SK-N-MC (cell line): ENCODE data around the gene ADGRA1.

ENCODE experiments used
- DNase-seq: peaks from one replicate; pipeline ENCODE4 v3.0.0-alpha.2; 2011; ENCODE audit warnings: low read depth, low spot score
- H3K27ac ChIP-seq: fragments of 200-600 bp; sonication (generic); 2 replicates; pipeline ENCODE4 v1.5.1; 2016; ENCODE audit warnings: mixed run types
- H3K36me3 ChIP-seq: fragments of 200-600 bp; sonication (generic); 2 replicates; pipeline ENCODE4 v1.6.1; 2017; ENCODE audit warnings: antibody characterized with exemption, low read length, mixed read lengths; ENCODE audit not compliant: insufficient read depth
- H3K4me3 ChIP-seq: fragments of 200-600 bp; sonication (generic); 2 replicates; pipeline ENCODE4 v1.5.1; 2016
- H3K9ac ChIP-seq: fragments of 200-600 bp; sonication (generic); 2 replicates; pipeline ENCODE4 v1.8.0; 2017; ENCODE audit warnings: mixed run types, mixed read lengths; ENCODE audit not compliant: insufficient read length
- H3K9me3 ChIP-seq: fragments of 200-600 bp; sonication (generic); 2 replicates; pipeline ENCODE4 v1.6.1; 2017; ENCODE audit warnings: low read depth, mild to moderate bottlenecking, antibody characterized with exemption, low read length, moderate library complexity, mixed read lengths
- EZH2 ChIP-seq: fragments of 200-600 bp; sonication (generic); IDR thresholded peaks from one replicate; pipeline ENCODE4 v1.6.1; 2017; ENCODE audit warnings: antibody characterized with exemption
- FOXP2 ChIP-seq: optimal IDR thresholded peaks from 2 replicates; pipeline ENCODE3; 2011; ENCODE audit warnings: mild to moderate bottlenecking, moderate library complexity; ENCODE audit not compliant: insufficient read depth; ENCODE audit errors: extremely low read length, control extremely low read depth
- POLR2AphosphoS5 ChIP-seq: IDR thresholded peaks from 2 replicates; pipeline ENCODE4 v1.6.1; 2012; ENCODE audit warnings: mild to moderate bottlenecking, low read depth, low read length, borderline replicate concordance

ADGRA1 gene

GRCh38 chr10:133128126-133129070 lies 40.7 kb downstream of the ADGRA1 start:
- H3K9ac ChIP-seq, result no peak overlapping the region
- no peak overlapping the region for H3K4me3 ChIP-seq
- no peaks in the 10 kb centered on the region for H3K36me3 ChIP-seq
- H3K27ac ChIP-seq, result no peak overlapping the region
- no peaks in the 10 kb centered on the region for H3K9me3 ChIP-seq
- no peak for TF ChIP-seq POLR2AphosphoS5
- no peak for TF ChIP-seq EZH2
- no peak for TF ChIP-seq FOXP2
- DNase-seq, result no peak

DNA sequence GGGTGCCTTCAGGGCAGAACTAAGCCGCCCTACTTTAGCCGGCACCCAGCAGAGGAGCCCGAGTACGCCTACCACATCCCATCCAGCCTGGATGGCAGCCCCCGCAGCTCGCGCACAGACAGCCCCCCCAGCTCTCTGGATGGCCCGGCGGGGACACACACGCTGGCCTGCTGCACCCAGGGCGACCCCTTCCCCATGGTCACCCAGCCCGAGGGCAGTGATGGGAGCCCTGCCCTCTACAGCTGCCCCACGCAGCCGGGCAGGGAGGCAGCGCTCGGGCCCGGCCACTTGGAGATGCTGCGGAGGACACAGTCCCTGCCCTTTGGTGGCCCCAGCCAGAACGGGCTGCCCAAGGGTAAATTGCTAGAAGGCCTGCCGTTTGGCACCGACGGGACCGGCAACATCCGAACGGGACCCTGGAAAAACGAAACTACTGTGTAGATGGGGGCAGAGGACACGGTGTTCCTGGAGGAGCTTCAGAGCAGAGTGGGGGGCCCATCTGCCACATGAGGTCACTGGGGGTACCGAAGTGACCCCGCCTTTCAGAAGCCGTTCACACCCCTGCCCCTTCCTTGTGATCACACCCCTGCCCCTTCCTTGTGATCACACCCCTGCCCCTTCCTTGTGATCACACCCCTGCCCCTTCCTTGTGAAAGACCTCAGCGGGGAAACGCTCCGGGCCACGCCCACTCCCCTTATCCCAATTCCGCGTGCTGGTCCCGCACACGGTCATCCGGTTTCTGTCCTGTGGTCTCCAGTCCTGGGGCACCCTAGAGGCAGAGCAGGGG lies 41.5 kb downstream of the ADGRA1 start:
- H3K4me3 ChIP-seq, result no peak overlapping the region
- DNase-seq, result no peak
- H3K36me3 ChIP-seq, result no peaks in the 10 kb centered on the region
- no peak overlapping the region for H3K27ac ChIP-seq
- H3K9me3 ChIP-seq, result no peaks in the 10 kb centered on the region
- no peak overlapping the region for H3K9ac ChIP-seq
- TF ChIP-seq EZH2, result no peak
- TF ChIP-seq POLR2AphosphoS5, result no peak
- TF ChIP-seq FOXP2, result no peak

- no peak for DNase-seq
- Histone ChIP-seq H3K9ac (no peak overlapping the region), H3K36me3 (no peaks in the 10 kb centered on the region), H3K9me3 (no peaks in the 10 kb centered on the region), H3K4me3 (no peak overlapping the region), H3K27ac (no peak overlapping the region)
- TF ChIP-seq EZH2 (no peak), FOXP2 (no peak)
Observed at GRCh38 chr10:133129859-133130495, 42.3 kb downstream of the ADGRA1 start.

DNA sequence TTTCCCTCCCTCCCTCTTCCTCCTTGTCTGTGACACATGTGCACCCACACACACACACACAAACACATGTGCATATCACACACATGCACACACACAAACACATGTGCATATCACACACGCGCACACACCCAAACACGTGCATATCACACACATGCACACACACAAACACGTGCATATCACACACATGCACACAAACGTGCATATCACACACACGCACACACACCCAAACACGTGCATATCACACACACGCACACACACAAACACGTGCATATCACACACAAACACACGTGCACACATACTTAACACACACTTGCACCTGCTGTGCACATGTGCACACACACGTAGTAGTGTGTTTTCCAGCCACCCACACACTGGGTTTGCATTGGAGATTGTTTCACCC lies 42.9 kb downstream of the ADGRA1 start:
- H3K36me3 ChIP-seq, result no peaks in the 10 kb centered on the region
- no peak for DNase-seq
- no peak overlapping the region for H3K4me3 ChIP-seq
- no peak for TF ChIP-seq POLR2AphosphoS5
- TF ChIP-seq EZH2, result no peak
- no peak for TF ChIP-seq FOXP2
- no peak overlapping the region for H3K9ac ChIP-seq
- no peak overlapping the region for H3K27ac ChIP-seq
- H3K9me3 ChIP-seq, result no peaks in the 10 kb centered on the region

GRCh38 chr10:133131053-133131452 lies 43.3 kb downstream of the ADGRA1 start:
- no peak overlapping the region for H3K9ac ChIP-seq
- no peak for DNase-seq
- no peaks in the 10 kb centered on the region for H3K36me3 ChIP-seq
- H3K9me3 ChIP-seq, result no peaks in the 10 kb centered on the region
- TF ChIP-seq EZH2, result no peak
- H3K27ac ChIP-seq, result no peak overlapping the region
- H3K4me3 ChIP-seq, result no peak overlapping the region

- TF ChIP-seq POLR2AphosphoS5 (no peak), EZH2 (no peak), FOXP2 (no peak)
- no peak for DNase-seq
Observed at GRCh38 chr10:133131734-133132472, 44.2 kb downstream of the ADGRA1 start.

GRCh38 chr10:133132473-133133291 lies 45.0 kb downstream of the ADGRA1 start:
- TF ChIP-seq EZH2, result no peak
- no peak for TF ChIP-seq POLR2AphosphoS5
- no peak for TF ChIP-seq FOXP2

More at GRCh38 chr10:133131734-133132472, 44.2 kb downstream of the ADGRA1 start:
- no peak overlapping the region for H3K27ac ChIP-seq
- no peaks in the 10 kb centered on the region for H3K36me3 ChIP-seq
- no peak overlapping the region for H3K9ac ChIP-seq
- H3K9me3 ChIP-seq, result no peaks in the 10 kb centered on the region
- H3K4me3 ChIP-seq, result no peak overlapping the region

More at GRCh38 chr10:133132473-133133291, 45.0 kb downstream of the ADGRA1 start:
- Histone ChIP-seq H3K4me3 (no peak overlapping the region), H3K36me3 (no peaks in the 10 kb centered on the region), H3K9ac (no peak overlapping the region), H3K9me3 (no peaks in the 10 kb centered on the region), H3K27ac (no peak overlapping the region)
- DNase-seq, result no peak
